Heart left ventricle (tissue), 16 donors: ENCODE measurements around the gene GXYLT2. TPM values are rescaled to one million over a fixed set of nuclear protein-coding genes. Genes with fewer than 3 reads are reported as not detected.

Experiments used
- ATAC-seq, 4 donors: fragments of 200-7000 bp; cut with Tn5 transposase; one replicate each; pipeline ENCODE4 v1.9.1; 2020 to 2022; ENCODE audit warnings: moderate library complexity in 4 of 4, mild to moderate bottlenecking in 3 of 4, moderate number of reproducible peaks in 1 of 4
- DNase-seq, 5 donors: peaks; one replicate each; pipeline ENCODE4 v3.0.0-alpha.2; 2020
- H3K27ac ChIP-seq, 12 donors: fragments of 200-600 bp; sonication (generic) in 4 of 12; one replicate each; pipeline versions ENCODE4 v1.5.0 to v1.8.0; 2016 to 2022; ENCODE audit warnings: mild to moderate bottlenecking in 2 of 12
- H3K27me3 ChIP-seq, 9 donors: fragments of 200-600 bp; sonication (generic) in 2 of 9; one replicate each; pipeline versions ENCODE4 v1.5.1 to v1.8.0; 2016 to 2022; ENCODE audit warnings: mild to moderate bottlenecking in 3 of 9
- H3K36me3 ChIP-seq, 9 donors: fragments of 200-600 bp; sonication (generic) in 2 of 9; one replicate each; pipeline versions ENCODE4 v1.5.0 to v1.8.0; 2018 to 2022; ENCODE audit warnings: mild to moderate bottlenecking in 2 of 9
- H3K4me1 ChIP-seq, 12 donors: fragments of 200-600 bp; sonication (generic) in 4 of 12; one replicate each; pipeline versions ENCODE4 v1.5.0 to v1.8.0; 2016 to 2022; ENCODE audit warnings: mild to moderate bottlenecking in 3 of 12
- H3K4me3 ChIP-seq, 12 donors: fragments of 200-600 bp; sonication (generic) in 4 of 12; one replicate each; pipeline versions ENCODE4 v1.5.0 to v1.8.0; 2017 to 2022; ENCODE audit warnings: mild to moderate bottlenecking in 9 of 12, moderate library complexity in 4 of 12
- H3K9me3 ChIP-seq, 12 donors: fragments of 200-600 bp; sonication (generic) in 4 of 12; one replicate each; pipeline versions ENCODE4 v1.5.0 to v1.8.0; 2016 to 2022; ENCODE audit warnings: mild to moderate bottlenecking in 1 of 12
- POLR2A ChIP-seq, 2 donors: fragments of 450-650 bp; IDR thresholded peaks; one replicate each; pipeline ENCODE4 v1.6.1; 2017; ENCODE audit warnings: antibody characterized with exemption in 2 of 2, mild to moderate bottlenecking in 2 of 2, moderate library complexity in 2 of 2
- WGBS, 4 donors: extraction: QIAGEN DNeasy Blood & Tissue Kit in 2 of 4; methylation state at CpG; one replicate each; pipeline versions ENCODE4 v1.1.5 to v1.1.7; 2013 to 2018; 5-methylcytosine and 5-hydroxymethylcytosine counted together
- intact Hi-C, 10 donors: fragments of 100-400 bp; cut with DNase I; formaldehyde crosslinking; loops; one replicate each; pipeline versions ENCODE4 v1.11.1 to v1.14.2; 2022
- polyA plus RNA-seq, 2 donors: library from polyadenylated mRNA; stranded (reverse); fragments of 200-250 nt; gene quantifications; one replicate each; pipeline ENCODE4 v1.2.3, GENCODE V29; 2013
- total RNA-seq, 9 donors: library from RNA; depleted of rRNA in 2 of 9; stranded (reverse); fragments of >200 nt in 2 of 9; fragmentation: NEBNext Ultra II Directional in 3 of 9; extraction: Animal tissue kit (Norgen Biotek cat#: 25700) in 3 of 9; gene quantifications; one replicate each; pipeline versions ENCODE4 v1.1.0 to v1.2.4, GENCODE V29; 2016 to 2023
- TF ChIP-seq, protein P1 (sequence below), 12 donors: fragments of 200-600 bp; sonication (generic) in 4 of 12; IDR thresholded peaks; one replicate each; pipeline versions ENCODE4 v1.5.0 to v1.8.0; 2018 to 2022; ENCODE audit warnings: antibody characterized with exemption in 12 of 12, mild to moderate bottlenecking in 5 of 12
- donor health status: ischemic (EF 13 %, LVEDD 7.1; RV severe dilation, severe dysfunction).
- donor health status: healthy with polysubstance abuse.
- donor health status: DM: no; HTN: yes; CAD: no.
- donor health status: DM: no; HTN: no; CAD: no.
- donor health status: ischemic (EF 25% LVEDD 6.9; RV normal size, moderate dysfunction).
- donor health status: ischemic (EF 25% LVEDD 5.7; RV mildly dilated, moderate dysfunction).
- donor health status: healthy.
- donor health status: DM: yes; HTN: yes; CAD: no.
- donor health status: ischemic (EF 35%, LVEDD 5.7; RV mildly dilated, moderate dysfunction).
- donor health status: nonischemic (EF 11% LVEDD 7.7; RV severe dilation, severe dysfunction).
- donor health status: DM: yes; HTN: yes; CAD: no.
- donor health status: PGD.
- donor health status: ischemic (EF 29% LVEDD 5.4; RV normal size, mild dysfunction).
- donor health status: nonischemic (EF 23%, LVEDD 6.1; RV moderate dilation, normal function).

GXYLT2 gene
- total and polyA plus RNA-seq, 11 donors = 3.4 to 35.2 (median 15.0) TPM

DNA sequence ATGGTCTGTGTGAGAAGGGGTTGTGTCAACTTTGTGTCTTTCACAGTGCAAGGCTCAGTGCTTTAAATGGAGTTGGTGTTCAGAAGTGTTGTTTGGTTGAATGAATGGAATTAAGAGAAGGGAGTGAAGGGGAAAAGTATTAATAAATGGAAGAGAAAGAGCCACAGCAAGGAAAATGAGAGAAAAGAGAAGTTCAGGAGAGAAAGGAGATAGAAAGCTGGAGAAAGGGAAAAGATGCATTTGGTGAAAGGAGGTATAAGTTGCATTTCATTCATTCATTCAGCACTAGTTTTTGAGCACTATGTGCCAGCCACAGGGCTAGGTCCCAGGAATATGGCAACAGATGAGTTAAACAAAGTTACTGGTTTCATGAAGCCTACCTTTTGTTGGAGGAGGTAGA, 74.5 kb downstream of the GXYLT2 start:
- intact Hi-C loops = loop anchor here in 1 of 10 donors (5.0 kb wide), 1 partner anchor 35 kb away; the partner anchor contains the start of gene PPP4R2
- Histone ChIP-seq H3K4me3 (no peak overlapping the region), H3K4me1 (peaks cover 0 to 47% (median 15%) of the 10 kb centered on the region in 12 donors), H3K27ac (peak overlapping the region; percentile 60 to 92 (median 84)), H3K27me3 (no peaks in the 10 kb centered on the region), H3K36me3 (peaks cover 0 to 14% (median 0%) of the 10 kb centered on the region in 9 donors), H3K9me3 (no peaks in the 10 kb centered on the region)
- DNase-seq = no peak
- ATAC-seq = no peak
- TF ChIP-seq POLR2A (IDR thresholded peaks at IDR 0.05) = no peak
- TF ChIP-seq, protein P1, sequence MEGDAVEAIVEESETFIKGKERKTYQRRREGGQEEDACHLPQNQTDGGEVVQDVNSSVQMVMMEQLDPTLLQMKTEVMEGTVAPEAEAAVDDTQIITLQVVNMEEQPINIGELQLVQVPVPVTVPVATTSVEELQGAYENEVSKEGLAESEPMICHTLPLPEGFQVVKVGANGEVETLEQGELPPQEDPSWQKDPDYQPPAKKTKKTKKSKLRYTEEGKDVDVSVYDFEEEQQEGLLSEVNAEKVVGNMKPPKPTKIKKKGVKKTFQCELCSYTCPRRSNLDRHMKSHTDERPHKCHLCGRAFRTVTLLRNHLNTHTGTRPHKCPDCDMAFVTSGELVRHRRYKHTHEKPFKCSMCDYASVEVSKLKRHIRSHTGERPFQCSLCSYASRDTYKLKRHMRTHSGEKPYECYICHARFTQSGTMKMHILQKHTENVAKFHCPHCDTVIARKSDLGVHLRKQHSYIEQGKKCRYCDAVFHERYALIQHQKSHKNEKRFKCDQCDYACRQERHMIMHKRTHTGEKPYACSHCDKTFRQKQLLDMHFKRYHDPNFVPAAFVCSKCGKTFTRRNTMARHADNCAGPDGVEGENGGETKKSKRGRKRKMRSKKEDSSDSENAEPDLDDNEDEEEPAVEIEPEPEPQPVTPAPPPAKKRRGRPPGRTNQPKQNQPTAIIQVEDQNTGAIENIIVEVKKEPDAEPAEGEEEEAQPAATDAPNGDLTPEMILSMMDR (IDR thresholded peaks at IDR 0.05) = no peak

DNA sequence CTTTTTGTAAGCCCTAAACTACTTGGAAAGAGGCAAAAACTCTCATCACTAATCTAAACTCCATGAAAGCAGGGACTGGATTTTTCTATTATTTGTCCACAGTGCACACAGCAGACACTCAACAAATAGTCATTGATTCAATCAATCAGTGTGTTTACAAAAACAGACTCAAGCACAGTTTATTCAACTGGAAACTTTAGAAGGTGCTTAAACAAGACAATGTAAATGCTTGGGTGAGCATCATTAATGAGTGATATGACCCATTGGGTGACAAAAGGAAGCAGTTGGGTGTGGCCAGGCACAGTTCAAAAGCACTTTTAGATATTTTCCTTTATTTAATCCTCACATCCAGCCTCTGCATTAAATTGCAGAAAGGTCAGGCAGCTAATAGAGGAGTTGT, 76.8 kb downstream of the GXYLT2 start:
- TF ChIP-seq, protein P1 (IDR thresholded peaks at IDR 0.05) = no peak
- TF ChIP-seq POLR2A (IDR thresholded peaks at IDR 0.05) = no peak
- Histone ChIP-seq H3K27me3 (no peaks in the 10 kb centered on the region), H3K27ac (peak overlapping the region in 1 of 12 donors; percentile 86), H3K4me1 (peaks cover 0 to 33% (median 14%) of the 10 kb centered on the region in 12 donors), H3K36me3 (peaks cover 0 to 20% (median 0%) of the 10 kb centered on the region in 9 donors), H3K4me3 (no peak overlapping the region), H3K9me3 (no peaks in the 10 kb centered on the region)
- intact Hi-C loops = loop anchor here in 1 of 10 donors (5.0 kb wide), 1 partner anchor 33 kb away; the partner anchor contains the start of gene PPP4R2
- DNase-seq (no peak), ATAC-seq (no peak)

DNA sequence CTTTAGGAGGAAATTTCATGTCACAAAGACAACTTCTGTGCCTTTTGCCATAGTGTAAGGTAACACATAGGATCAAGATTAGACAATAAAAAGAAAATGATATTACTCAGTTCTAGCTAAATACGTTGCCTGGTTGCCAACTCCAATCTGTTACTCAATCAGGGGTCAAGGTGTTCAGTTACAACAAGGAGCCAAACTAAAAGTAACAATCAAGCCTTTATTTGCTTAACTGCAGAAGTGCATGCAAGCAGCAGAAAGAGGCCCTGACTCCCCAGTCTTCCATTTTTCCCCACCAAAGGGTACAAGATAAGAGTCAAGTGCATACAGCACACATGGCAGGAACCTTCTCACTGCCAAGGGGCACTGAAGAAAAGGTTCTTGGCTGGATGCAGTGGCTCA, 80.4 kb downstream of the GXYLT2 start:
- 78 to 96% (median 88%) methylated on average over 1 of the region's 1 CpG for WGBS, 4 donors
- Histone ChIP-seq H3K27ac (no peak overlapping the region), H3K36me3 (peaks cover 0 to 14% (median 0%) of the 10 kb centered on the region in 9 donors), H3K27me3 (no peaks in the 10 kb centered on the region), H3K4me1 (peaks cover 0 to 6% (median 0%) of the 10 kb centered on the region in 12 donors), H3K4me3 (no peak overlapping the region), H3K9me3 (no peaks in the 10 kb centered on the region)
- peak in 1 of 4 donors; percentile 38 for ATAC-seq
- no peak for DNase-seq
- TF ChIP-seq POLR2A (IDR thresholded peaks at IDR 0.05) = no peak
- TF ChIP-seq, protein P1 (IDR thresholded peaks at IDR 0.05) = no peak
- intact Hi-C loops = no loop called here

DNA sequence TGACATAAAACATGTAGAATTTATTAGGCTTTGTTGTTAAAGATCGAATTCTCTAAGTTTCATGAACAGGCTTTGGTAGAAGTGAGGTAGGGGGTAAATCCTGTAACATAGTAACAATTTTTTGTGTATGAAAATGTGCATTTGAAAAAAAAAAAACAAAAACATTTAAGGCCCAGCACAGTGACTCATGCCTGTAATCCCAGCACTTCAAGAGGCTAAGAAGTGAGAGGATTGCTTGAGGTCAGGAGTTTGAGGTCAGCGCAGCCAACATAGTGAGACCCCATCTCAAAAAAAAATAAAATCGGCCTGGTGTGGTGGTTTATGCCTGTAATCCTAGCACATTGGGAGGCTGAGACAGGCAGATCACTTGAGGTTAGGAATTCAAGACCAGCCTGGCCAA, 81.9 kb downstream of the GXYLT2 start:
- H3K4me3 ChIP-seq = no peak overlapping the region
- H3K4me1 ChIP-seq = peaks cover 0 to 13% (median 0%) of the 10 kb centered on the region in 12 donors
- H3K36me3 ChIP-seq = peaks cover 0 to 14% (median 0%) of the 10 kb centered on the region in 9 donors
- ATAC-seq = no peak
- H3K27ac ChIP-seq = no peak overlapping the region
- intact Hi-C loops = no loop called here
- no peak for DNase-seq
- H3K27me3 ChIP-seq = no peaks in the 10 kb centered on the region
- 94 to 99% (median 97%) methylated on average over 3 of the region's 3 CpGs for WGBS, 4 donors
- TF ChIP-seq POLR2A (IDR thresholded peaks at IDR 0.05) = no peak
- TF ChIP-seq, protein P1 (IDR thresholded peaks at IDR 0.05) = no peak
- H3K9me3 ChIP-seq = no peaks in the 10 kb centered on the region
